ENCODE measurements around the gene GSTT4.
"Not testable (repeated sequence)": the region's sequence is repeated elsewhere in the genome, so short reads cannot be mapped to it uniquely, and the experiment has no call there.

The GSTT4 gene

DNA sequence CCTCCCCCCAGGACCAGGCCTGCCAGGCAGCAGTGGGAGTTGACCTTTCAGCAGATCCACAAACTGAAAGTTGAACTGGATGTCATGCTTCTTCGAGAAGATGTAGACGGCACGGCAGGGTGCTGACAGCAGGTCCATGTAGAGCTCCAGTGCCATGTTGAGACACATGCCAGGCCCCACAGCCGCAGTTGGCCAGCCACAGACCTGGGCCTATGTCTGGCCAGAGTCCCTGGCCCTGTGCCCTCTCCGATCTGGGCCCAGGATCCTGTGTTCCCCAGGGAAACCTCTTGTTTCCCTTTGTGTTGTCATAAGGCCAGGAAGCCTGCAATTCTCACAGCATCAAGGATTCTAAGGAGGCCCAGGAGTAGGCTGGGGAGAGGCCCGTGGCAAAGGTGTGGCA, at the start of gene GSTT4:
TSS of gene GSTT4 (minus strand) at position 253 of the 400 bp plus-strand sequence. CDS start at position 156, 97 bp downstream.
- in situ Hi-C loops (cut with MboI; ENCODE audit: low sequenced_read_pairs), result no loop called here

- in situ Hi-C loops (cut with MboI; ENCODE audit: low sequenced_read_pairs), result no loop called here
Measured at GRCh38 chr22:24054356-24054755, 49.1 kb upstream of the GSTT4 start.

DNA sequence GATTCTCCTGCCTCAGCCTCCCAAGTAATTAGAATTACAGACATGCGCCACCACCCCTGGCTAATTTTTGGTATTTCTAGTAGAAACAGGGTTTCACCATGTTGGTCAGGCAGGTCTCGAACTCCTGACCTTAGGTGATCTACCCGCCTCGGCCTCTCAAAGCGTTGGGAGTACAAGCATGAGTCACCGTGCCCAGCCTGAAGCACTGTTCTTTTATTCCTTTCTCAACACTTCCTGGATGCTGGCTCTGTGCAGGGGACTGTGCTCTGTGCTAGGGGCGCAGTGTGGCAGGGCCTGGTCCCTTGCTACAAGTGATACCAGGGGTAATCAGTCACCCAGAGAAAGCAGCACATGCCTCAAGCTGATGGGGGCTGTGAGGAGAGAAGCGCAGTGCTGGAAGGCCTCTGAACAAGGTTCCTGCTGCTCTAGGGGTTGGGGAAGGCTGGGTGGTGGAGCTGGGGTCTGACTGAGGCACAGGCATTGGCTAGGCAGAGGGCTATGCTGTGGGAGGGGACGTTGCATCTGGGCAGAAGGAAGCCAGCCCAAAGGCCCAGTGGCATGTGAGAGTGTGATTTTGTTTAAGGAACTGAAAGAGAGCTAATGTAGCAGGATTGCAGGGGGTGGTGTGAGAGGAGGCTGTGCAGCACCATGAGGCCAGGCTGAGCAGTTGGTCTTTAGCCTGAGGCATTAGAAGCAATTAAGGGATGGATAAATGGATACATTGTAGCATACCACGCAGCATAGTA, 48.4 kb upstream of the GSTT4 start:
- in situ Hi-C loops (cut with MboI; ENCODE audit: low sequenced_read_pairs), result no loop called here

DNA sequence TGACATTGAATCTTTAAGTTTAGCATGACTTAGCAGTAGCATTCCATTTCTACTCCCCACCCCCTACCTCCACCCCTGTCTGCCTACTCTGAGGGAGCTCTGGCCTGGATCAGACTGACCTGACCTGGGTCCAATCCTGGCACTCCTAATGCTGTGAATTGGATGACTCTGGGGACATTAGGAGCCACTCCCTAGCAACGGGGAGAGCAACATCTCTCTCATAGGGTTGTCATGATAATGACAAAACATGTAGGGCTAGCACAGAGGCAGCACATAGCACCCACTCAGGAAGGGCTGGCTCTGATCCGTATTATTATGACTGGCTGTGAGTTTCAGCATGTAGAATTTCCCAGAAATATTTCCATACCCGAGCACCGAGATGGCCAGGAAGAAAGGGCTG, 46.3 kb upstream of the GSTT4 start:
- in situ Hi-C loops (cut with MboI; ENCODE audit: low sequenced_read_pairs), result no loop called here

- in situ Hi-C loops (cut with MboI; ENCODE audit: low sequenced_read_pairs), result no loop called here
Measured at GRCh38 chr22:24051028-24051427, 45.8 kb upstream of the GSTT4 start.

DNA sequence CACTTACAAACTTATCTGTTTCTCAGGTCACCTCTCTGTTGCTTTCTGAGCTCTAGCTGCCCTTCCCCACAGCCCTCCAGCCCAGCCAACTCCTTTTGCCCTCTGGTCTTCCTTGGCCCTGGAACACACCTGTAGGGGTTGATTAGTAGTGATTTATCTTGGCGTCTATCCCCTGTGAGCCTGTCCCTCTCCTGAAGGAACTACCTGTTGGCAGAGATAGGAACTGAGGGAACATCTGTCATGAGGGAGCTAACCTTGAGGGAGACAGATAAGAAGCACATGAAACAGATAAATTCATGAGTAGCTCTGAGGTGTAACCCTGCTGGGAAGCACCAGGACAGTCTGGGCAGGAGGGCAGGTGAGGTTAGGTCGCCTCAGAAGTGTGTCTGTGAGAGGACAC, 44.7 kb upstream of the GSTT4 start:
- in situ Hi-C loops (cut with MboI; ENCODE audit: low sequenced_read_pairs), result no loop called here

DNA sequence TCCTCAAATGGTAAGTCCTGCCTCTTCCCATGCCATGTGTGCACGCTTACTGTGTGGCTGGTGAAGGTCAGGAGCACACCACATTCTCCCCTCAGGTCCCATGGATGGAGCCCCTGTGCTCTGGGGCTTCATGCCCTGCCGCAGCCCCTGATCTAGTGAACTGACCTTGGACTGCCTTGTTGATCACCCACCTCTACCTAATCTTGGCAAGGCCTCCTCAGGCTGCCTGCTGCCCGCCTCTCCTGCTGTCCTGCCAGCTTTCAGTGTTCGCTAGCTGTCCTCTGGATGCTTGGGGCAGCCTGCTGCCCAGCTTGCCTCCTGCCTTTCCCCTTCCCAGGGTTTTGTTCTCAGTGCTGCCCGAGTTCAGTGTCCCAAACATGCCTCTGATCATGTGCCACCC, 44.0 kb upstream of the GSTT4 start:
- in situ Hi-C loops (cut with MboI; ENCODE audit: low sequenced_read_pairs), result no loop called here

- in situ Hi-C loops (cut with MboI; ENCODE audit: low sequenced_read_pairs), result no loop called here
Measured at GRCh38 chr22:24046024-24046423, 40.8 kb upstream of the GSTT4 start.

DNA sequence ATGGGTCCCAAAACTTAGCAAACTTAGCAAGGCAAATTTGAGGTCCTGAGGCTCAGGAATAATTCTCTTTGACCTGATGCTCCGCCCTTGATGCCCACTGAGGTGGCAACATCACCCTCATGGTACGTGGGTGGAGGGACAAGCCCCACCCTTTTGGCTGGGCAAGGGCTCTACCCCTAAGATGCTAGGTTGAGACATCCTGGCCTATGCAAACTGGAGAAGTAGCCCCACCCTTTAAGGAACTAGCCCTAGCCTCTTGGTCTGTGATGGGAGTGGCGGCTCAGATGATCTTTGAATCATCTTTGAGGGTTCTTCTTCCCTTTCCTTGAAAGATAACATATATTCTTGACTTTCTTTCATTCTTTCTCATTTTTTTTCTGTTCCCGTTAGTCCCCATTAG, 38.7 kb upstream of the GSTT4 start:
- in situ Hi-C loops (cut with MboI; ENCODE audit: low sequenced_read_pairs), result no loop called here

DNA sequence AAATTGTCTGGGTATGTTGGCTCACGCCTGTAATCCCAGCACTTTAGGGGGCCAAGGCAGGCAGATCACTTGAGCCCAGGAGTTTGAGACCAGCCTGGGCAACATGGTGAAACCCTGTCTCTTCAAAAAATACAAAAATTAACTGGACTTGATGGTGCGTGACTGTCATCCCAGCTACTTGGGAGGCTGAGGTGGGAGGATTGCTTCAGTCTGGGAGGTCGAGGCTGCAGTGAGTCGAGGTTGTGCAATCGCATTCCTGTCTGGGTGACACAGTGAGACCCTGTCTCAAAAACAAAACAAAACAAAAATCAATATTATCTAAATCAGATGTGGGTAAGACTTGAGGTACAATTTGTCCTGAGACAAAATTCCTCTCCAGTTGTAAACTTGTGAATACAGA, 38.2 kb upstream of the GSTT4 start:
- in situ Hi-C loops (cut with MboI; ENCODE audit: low sequenced_read_pairs), result not testable (repeated sequence)

DNA sequence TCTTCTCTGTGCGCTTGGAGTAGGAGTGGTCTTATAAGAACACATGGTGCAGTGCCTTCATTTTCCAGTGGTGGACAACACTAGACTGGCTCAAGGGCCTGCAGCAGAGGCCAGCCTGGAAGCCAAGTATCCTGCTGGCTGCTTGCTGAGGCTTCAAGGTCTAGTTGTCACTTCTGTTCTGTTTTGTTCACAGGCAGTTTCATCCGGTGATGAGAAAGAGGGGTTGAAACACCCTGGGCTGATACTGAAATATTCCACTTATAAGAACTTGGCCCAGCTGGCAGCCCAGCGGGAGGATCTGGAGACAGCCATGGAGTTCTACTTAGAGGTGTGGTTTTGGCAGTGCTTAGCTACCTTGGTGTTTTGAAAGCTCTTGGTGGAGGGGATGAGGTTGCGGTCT, 35.7 kb upstream of the GSTT4 start:
- in situ Hi-C loops (cut with MboI; ENCODE audit: low sequenced_read_pairs), result no loop called here

DNA sequence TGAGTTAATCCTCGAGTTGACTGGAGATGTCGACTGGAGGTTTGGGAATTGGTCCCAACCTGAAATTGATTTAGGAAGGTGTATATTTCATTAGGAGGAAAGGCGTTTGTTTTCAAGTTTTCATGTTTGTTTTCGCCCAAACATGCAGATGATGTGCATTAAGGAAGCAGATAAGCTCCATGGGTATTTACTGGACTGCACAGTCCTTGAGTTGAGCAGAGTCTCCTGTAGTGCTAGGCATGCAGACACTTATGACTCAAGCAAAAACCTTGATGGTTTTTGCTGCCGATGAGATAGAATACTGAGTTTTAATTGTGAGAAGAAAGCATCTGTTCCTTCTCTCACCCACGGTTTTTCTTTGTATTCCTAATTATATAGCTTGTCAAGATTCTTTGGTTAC, 33.8 kb upstream of the GSTT4 start:
- in situ Hi-C loops (cut with MboI; ENCODE audit: low sequenced_read_pairs), result no loop called here

DNA sequence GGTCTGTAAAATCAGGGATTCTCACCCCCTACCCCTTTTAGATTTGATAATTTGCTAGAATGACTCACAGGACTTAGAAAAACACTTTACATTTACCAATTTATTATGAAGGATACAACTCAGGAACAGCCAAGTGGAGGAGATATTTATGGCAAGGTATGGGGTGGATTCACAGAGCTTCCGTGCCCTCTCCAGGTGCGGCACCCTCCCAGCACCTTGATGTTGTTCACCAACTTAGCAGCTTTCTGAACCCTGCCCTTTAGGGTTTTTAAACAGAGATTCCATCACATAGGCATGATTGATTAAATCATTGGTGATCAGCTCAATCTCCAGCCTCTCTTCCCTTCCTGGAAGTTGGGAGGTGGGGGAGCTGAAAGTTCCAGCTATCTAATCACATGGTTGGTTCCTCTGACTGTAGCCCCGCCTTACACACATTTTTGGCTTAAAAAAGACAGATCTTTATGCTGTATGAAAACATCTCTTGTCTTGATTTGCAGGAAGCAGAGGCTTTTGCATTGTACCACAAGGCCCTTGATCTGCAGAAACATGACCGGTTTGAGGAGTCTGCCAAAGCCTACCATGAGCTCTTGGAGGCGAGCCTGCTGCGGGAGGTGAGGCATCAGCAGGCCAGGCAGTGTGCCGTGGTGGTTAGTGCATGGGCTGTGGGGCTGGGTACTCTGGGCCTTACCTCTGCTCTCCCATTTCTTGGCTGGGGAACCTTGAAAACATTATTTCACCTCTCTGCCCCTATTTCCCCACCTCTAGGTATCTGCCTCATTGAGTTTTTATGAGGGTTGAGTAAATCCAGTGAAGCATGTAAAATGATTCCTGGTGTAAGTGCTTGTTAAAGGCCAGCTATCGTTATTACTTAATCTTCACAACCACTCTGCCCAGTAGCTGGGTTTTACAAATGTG, 32.9 kb upstream of the GSTT4 start:
- in situ Hi-C loops (cut with MboI; ENCODE audit: low sequenced_read_pairs), result no loop called here

- in situ Hi-C loops (cut with MboI; ENCODE audit: low sequenced_read_pairs), result no loop called here
Measured at GRCh38 chr22:24035296-24035695, 30.0 kb upstream of the GSTT4 start.

- in situ Hi-C loops (cut with MboI; ENCODE audit: low sequenced_read_pairs), result no loop called here
Measured at GRCh38 chr22:24033731-24034130, 28.5 kb upstream of the GSTT4 start.

GRCh38 chr22:24030186-24030702, 25.0 kb upstream of the GSTT4 start:
- in situ Hi-C loops (cut with MboI; ENCODE audit: low sequenced_read_pairs), result no loop called here

- in situ Hi-C loops (cut with MboI; ENCODE audit: low sequenced_read_pairs), result no loop called here
Measured at GRCh38 chr22:24029304-24029703, 24.1 kb upstream of the GSTT4 start.

- in situ Hi-C loops (cut with MboI; ENCODE audit: low sequenced_read_pairs), result no loop called here
Measured at GRCh38 chr22:24028533-24028932, 23.3 kb upstream of the GSTT4 start.

DNA sequence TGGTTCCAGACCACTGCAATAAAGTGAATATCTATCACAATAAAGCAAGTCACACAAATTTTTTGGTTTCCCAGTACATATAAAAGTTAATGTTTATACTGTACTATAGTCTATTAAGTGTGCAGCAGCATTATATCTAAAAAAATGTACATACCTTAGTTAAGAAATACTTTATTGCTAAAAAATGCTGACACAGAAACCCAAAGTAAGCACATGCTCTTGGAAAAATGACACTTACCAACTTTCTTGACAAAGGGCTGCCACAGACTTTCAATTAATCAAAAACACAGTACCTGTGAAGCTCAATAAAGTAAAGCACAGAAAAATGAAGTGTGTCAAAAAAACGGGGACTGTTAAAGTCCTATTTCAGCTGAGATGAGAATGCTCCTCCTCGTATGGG, 22.7 kb upstream of the GSTT4 start:
- in situ Hi-C loops (cut with MboI; ENCODE audit: low sequenced_read_pairs), result no loop called here

GRCh38 chr22:24027389-24027975, 22.2 kb upstream of the GSTT4 start:
- in situ Hi-C loops (cut with MboI; ENCODE audit: low sequenced_read_pairs), result no loop called here

DNA sequence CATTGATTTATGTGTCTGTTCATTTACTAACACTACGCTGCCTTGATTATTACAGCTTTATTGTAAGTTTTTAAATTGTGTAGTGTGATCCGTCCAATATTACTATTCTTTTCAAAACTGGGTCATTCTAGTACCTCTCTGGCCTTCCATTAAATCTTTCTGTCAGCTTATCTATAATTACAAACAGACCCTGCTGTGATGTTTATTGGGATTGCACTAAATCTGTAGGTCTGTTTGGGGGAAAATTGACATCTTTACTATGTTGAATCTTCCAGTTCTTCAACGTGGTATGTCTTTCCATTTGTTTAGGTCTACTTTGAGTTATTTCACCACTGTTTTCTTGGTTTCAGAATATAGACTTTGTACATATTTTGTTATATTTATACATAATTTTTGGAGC, 21.5 kb upstream of the GSTT4 start:
- in situ Hi-C loops (cut with MboI; ENCODE audit: low sequenced_read_pairs), result no loop called here

GRCh38 chr22:24026056-24026455, 20.8 kb upstream of the GSTT4 start:
- in situ Hi-C loops (cut with MboI; ENCODE audit: low sequenced_read_pairs), result no loop called here

Measured in HL-60/S4 treated with phorbol 12-myristate 13-acetate at 8.2 ng/mL for 4 days and 3 days (cell line).